HepG2 (cell line): ENCODE results near the gene LRGUK. TPM values are rescaled to one million over a fixed set of nuclear protein-coding genes. Genes with fewer than 3 reads are reported as not detected.

Source experiments
- ATAC-seq: fragments of 200-7000 bp; cut with Tn5 transposase; 3 replicates; pipeline ENCODE4 v1.9.1; 2020; ENCODE audit warnings: mild to moderate bottlenecking, moderate library complexity
- BruUV-seq: library from RNA; stranded (reverse); fragments of 400-500 nt; replicated peaks from 2 replicates; lab custom pipeline; 2021; lab: Mats Ljungman, UMichigan
- CTCF ChIA-PET: fragments of 300-600 bp; formaldehyde crosslinking; extraction: SDS; loops from one replicate; lab custom pipeline; 2021; ENCODE audit warnings: low total read pairs, inconsistent platforms, low intra/inter-chr PET ratio; lab: Yijun Ruan, JAX
- POLR2A ChIA-PET: fragments of 350-600 bp; sonication (Branson Sonifier 250); formaldehyde crosslinking; loops from one replicate; lab custom pipeline; 2020; ENCODE audit warnings: antibody characterized with exemption, inconsistent platforms; lab: Yijun Ruan, JAX
- DNase-seq: peaks from one replicate; pipeline ENCODE4 v3.0.0-alpha.2; 2015; ENCODE audit warnings: low spot score
- FAIRE-seq: peaks from 3 replicates; lab custom pipeline; 2011; peaks lifted over from hg19 to GRCh38; lab: Jason Lieb, UNC
- H2AFZ ChIP-seq: one replicate; pipeline ENCODE4 v1.6.1; 2011; ENCODE audit warnings: low read length, inconsistent platforms
- H3K27ac ChIP-seq: fragments of 300-600 bp; 3 replicates; pipeline ENCODE4 v1.8.0; 2011; ENCODE audit warnings: mixed run types, mild to moderate bottlenecking, mixed read lengths, low read length, inconsistent platforms; ENCODE audit not compliant: insufficient read depth; ENCODE audit errors: extremely low read length
- H3K27me3 ChIP-seq, 2 experiments: fragments of 200-600 bp in 1 of 2; 2 replicates in 1 of 2; 3 replicates in 1 of 2; pipeline versions ENCODE4 v1.6.0 to v1.8.0; 2011; ENCODE audit warnings: low read length in 2 of 2, mild to moderate bottlenecking in 2 of 2, moderate library complexity in 2 of 2, inconsistent platforms in 1 of 2; ENCODE audit not compliant: insufficient read depth in 2 of 2, control insufficient read depth in 1 of 2
- H3K36me3 ChIP-seq, 2 experiments: fragments of 200-600 bp in 1 of 2; replicated peaks in 1 of 2; 2 replicates in 1 of 2; 3 replicates in 1 of 2; pipeline versions ENCODE4 v1.5.1 to v1.8.0; 2011; ENCODE audit warnings: low read length in 2 of 2, inconsistent platforms in 1 of 2; ENCODE audit not compliant: insufficient read depth in 2 of 2, control insufficient read depth in 1 of 2
- H3K4me1 ChIP-seq: 2 replicates; pipeline ENCODE4 v1.5.1; 2012; ENCODE audit warnings: low read length, inconsistent platforms; ENCODE audit not compliant: insufficient read depth
- H3K4me2 ChIP-seq: 2 replicates; pipeline ENCODE4 v1.6.0; 2011; ENCODE audit warnings: low read depth, low read length, inconsistent platforms
- H3K4me3 ChIP-seq, 3 experiments: fragments of 200-600 bp in 1 of 3; sonication (generic), shearing (Covaris generic) in 1 of 3; replicated peaks in 1 of 3; 2 replicates each; pipeline ENCODE4 v1.5.1; 2011 to 2016; ENCODE audit warnings: low read length in 3 of 3, inconsistent platforms in 2 of 3, low read depth in 2 of 3, mild to moderate bottlenecking in 2 of 3, control low read depth in 1 of 3, mixed read lengths in 1 of 3; ENCODE audit not compliant: insufficient read depth in 1 of 3
- H3K79me2 ChIP-seq: one replicate; pipeline ENCODE4 v1.6.1; 2011; ENCODE audit warnings: low read length, inconsistent platforms; ENCODE audit not compliant: insufficient read depth
- H3K9ac ChIP-seq: 2 replicates; pipeline ENCODE4 v1.6.0; 2011; ENCODE audit warnings: mild to moderate bottlenecking, low read depth, low read length, inconsistent platforms; ENCODE audit not compliant: insufficient read depth
- H3K9me3 ChIP-seq: 2 replicates; pipeline ENCODE4 v1.5.1; 2012; ENCODE audit warnings: mild to moderate bottlenecking, low read length
- H4K20me1 ChIP-seq: 2 replicates; pipeline ENCODE4 v1.6.0; 2011; ENCODE audit warnings: inconsistent platforms, mild to moderate bottlenecking, low read length, moderate library complexity; ENCODE audit not compliant: insufficient read depth
- BATF2 ChIP-seq: sonication (generic); formaldehyde crosslinking; IDR thresholded peaks from 2 replicates; pipeline ENCODE4 v1.8.0; 2022; ENCODE audit warnings: mild to moderate bottlenecking, missing genetic modification reagents, moderate library complexity
- BRF2 ChIP-seq: sonication (generic); formaldehyde crosslinking; IDR thresholded peaks from 2 replicates; pipeline ENCODE4 v1.8.1; 2022; ENCODE audit warnings: mild to moderate bottlenecking, missing genetic modification reagents
- FOXJ3 ChIP-seq: sonication (generic); formaldehyde crosslinking; IDR thresholded peaks from 2 replicates; pipeline ENCODE4 v1.4.0; 2020; ENCODE audit warnings: missing genetic modification reagents, mild to moderate bottlenecking, borderline replicate concordance
- MLLT10 ChIP-seq: sonication (generic); formaldehyde crosslinking; IDR thresholded peaks from 2 replicates; pipeline ENCODE4 v1.4.0; 2020; ENCODE audit warnings: missing genetic modification reagents
- PATZ1 ChIP-seq: sonication (generic); formaldehyde crosslinking; IDR thresholded peaks from 2 replicates; pipeline ENCODE4 v1.4.0; 2020; ENCODE audit warnings: missing genetic modification reagents
- RFXANK ChIP-seq: IDR thresholded peaks from 2 replicates; pipeline ENCODE4 v1.6.1; 2016
- SP5 ChIP-seq: IDR thresholded peaks from 2 replicates; pipeline ENCODE4 v1.6.1; 2016; ENCODE audit warnings: low read depth, borderline replicate concordance
- USF2 ChIP-seq, 2 experiments: sonication (generic) in 1 of 2; formaldehyde crosslinking in 1 of 2; IDR thresholded peaks; 2 replicates each; pipeline versions ENCODE4 v1.5.1 to v1.6.1; 2011 to 2020; ENCODE audit warnings: borderline replicate concordance in 1 of 2, low read depth in 1 of 2, low read length in 1 of 2, mild to moderate bottlenecking in 1 of 2, missing genetic modification reagents in 1 of 2, moderate library complexity in 1 of 2
- ZBED4 ChIP-seq: sonication (generic); formaldehyde crosslinking; IDR thresholded peaks from 2 replicates; pipeline ENCODE4 v1.4.0; 2020; ENCODE audit warnings: missing genetic modification reagents, borderline replicate concordance
- ZKSCAN1 ChIP-seq: fragments of 150-350 bp; IDR thresholded peaks from 2 replicates; pipeline ENCODE4 v1.6.1; 2014; ENCODE audit warnings: low read length
- ZNF530 ChIP-seq: sonication (generic); formaldehyde crosslinking; IDR thresholded peaks from 2 replicates; pipeline ENCODE4 v1.5.0; 2020; ENCODE audit warnings: low read depth, mild to moderate bottlenecking, missing genetic modification reagents
- ZNF619 ChIP-seq: sonication (generic); formaldehyde crosslinking; IDR thresholded peaks from 2 replicates; pipeline ENCODE4 v1.4.0; 2020; ENCODE audit warnings: mild to moderate bottlenecking, missing genetic modification reagents
- ZNF75D ChIP-seq: sonication (generic); formaldehyde crosslinking; IDR thresholded peaks from 2 replicates; pipeline ENCODE4 v1.8.1; 2023; ENCODE audit warnings: missing genetic modification reagents, mild to moderate bottlenecking, borderline replicate concordance
- WGBS: methylation state at CpG from one replicate; pipeline ENCODE4 v1.1.6; 2017; ENCODE audit warnings: low lambda C conversion rate; 5-methylcytosine and 5-hydroxymethylcytosine counted together
- in situ Hi-C: cut with HindIII; loops from 2 replicates; pipeline ENCODE4 v1.10.0; 2017; ENCODE audit warnings: low pct_unique_long_range_greater_than_20kb; ENCODE audit not compliant: extremely low pct_ligation_motif_present
- intact Hi-C: fragments of 100-400 bp; cut with micrococcal nuclease; formaldehyde crosslinking; loops from one replicate; pipeline ENCODE4 v1.10.0; 2022; ENCODE audit not compliant: unreplicated experiment
- polyA plus RNA-seq, 8 experiments: library from polyadenylated mRNA; depleted of rRNA in 3 of 8; stranded (reverse) in 7 of 8; unstranded in 1 of 8; fragments of >200 nt; fragmentation: Illumina TruSeq in 4 of 8; extraction: Trizol in 4 of 8; gene quantifications; 2 replicates each; pipeline versions ENCODE4 v1.2.1 to v1.2.3, GENCODE V29; 2011 to 2016; ENCODE audit warnings: low read depth in 4 of 8, missing spikeins in 1 of 8, mixed read lengths in 1 of 8; ENCODE audit not compliant: insufficient read depth in 1 of 8
- total RNA-seq, 5 experiments: library from RNA; depleted of rRNA; stranded (reverse); fragments of >200 nt; fragmentation: Illumina TruSeq; extraction: Trizol; gene quantifications; 2 replicates each; pipeline ENCODE4 v1.2.3, GENCODE V29; 2016; ENCODE audit warnings: low read depth in 1 of 5

The LRGUK gene
- total and polyA plus RNA-seq, 2 of the 13 experiments (the other 11 are each of a cell fraction or from before 2014, with no cell fraction given), result 0.18 to 0.20 TPM

GRCh38 chr7:134308548-134308947 lies 181.4 kb downstream of the LRGUK start (continued):
- TF ChIP-seq FOXJ3 (CRISPR knock-in tag) (no peak), PATZ1 (CRISPR knock-in tag) (no peak), RFXANK (no peak)

GRCh38 chr7:134311807-134312206 lies 184.7 kb downstream of the LRGUK start:
- Histone ChIP-seq H3K27me3 (no peaks in the 10 kb centered on the region), H4K20me1 (no peaks in the 10 kb centered on the region; the same call in 1 of the 2 replicates), H3K4me1 (peaks cover 13% of the 10 kb centered on the region), H2AFZ (no peak overlapping the region), H3K9ac (no peak overlapping the region), H3K4me3 (no peak overlapping the region), H3K9me3 (no peaks in the 10 kb centered on the region), H3K27ac (no peak overlapping the region), H3K4me2 (no peak overlapping the region), H3K36me3 (peaks cover 2 to 3% of the 10 kb centered on the region in 2 experiments; a peak in 2 of 5 replicates), H3K79me2 (peaks cover 2% of the 10 kb centered on the region)
- FAIRE-seq (no peak), ATAC-seq (no peak), DNase-seq (no peak)
- ChIA-PET POLR2A (no interaction called here), CTCF (no interaction called here)
- no peak for TF ChIP-seq ZNF75D
- no peak for TF ChIP-seq ZKSCAN1
- TF ChIP-seq ZNF530 (CRISPR knock-in tag), result no peak
- TF ChIP-seq USF2 (IDR thresholded peaks at IDR 0.05; ENCODE audit: low read depth, low read length), result no peak
- no peak for TF ChIP-seq USF2 (CRISPR knock-in tag; IDR thresholded peaks at IDR 0.05; ENCODE audit: borderline replicate concordance)
- no peak for TF ChIP-seq ZNF619 (CRISPR knock-in tag)
- TF ChIP-seq ZBED4 (CRISPR knock-in tag), result no peak
- no peak for TF ChIP-seq BRF2 (CRISPR knock-in tag)
- no peak for TF ChIP-seq SP5
- no peak for TF ChIP-seq BATF2 (CRISPR knock-in tag)
- TF ChIP-seq MLLT10 (CRISPR knock-in tag), result no peak
- no TSS peak for BruUV-seq
- in situ Hi-C loops (no loop called here), intact Hi-C loops (no loop called here)
- WGBS, result 95% methylated on average over 4 of the region's 4 CpGs
